CD14-positive monocyte (primary cell): Measurements from ENCODE around the gene ADK. TPM values are rescaled to one million over a fixed set of nuclear protein-coding genes. Genes with fewer than 3 reads are reported as not detected.

Source experiments
- DNase-seq, 3 donors: peaks; one replicate each; pipeline ENCODE4 v3.0.0-alpha.2; 2011 to 2022
- H2AFZ ChIP-seq: 2 replicates; pipeline ENCODE4 v1.6.0; 2012; ENCODE audit warnings: mild to moderate bottlenecking, low read depth, low read length, inconsistent platforms; ENCODE audit not compliant: insufficient read depth, poor library complexity, severe bottlenecking
- H3K27ac ChIP-seq, 2 donors: 1 replicate in 1 of 2; 2 replicates in 1 of 2; pipeline ENCODE4 v1.5.1; 2012 to 2013; ENCODE audit warnings: low read length in 2 of 2, control low read depth in 1 of 2, inconsistent platforms in 1 of 2, low read depth in 1 of 2, mild to moderate bottlenecking in 1 of 2
- H3K27me3 ChIP-seq, 2 donors: one replicate each; pipeline versions ENCODE4 v1.6.0 to v1.6.1; 2011 to 2013; ENCODE audit warnings: low read length in 2 of 2; ENCODE audit not compliant: control insufficient read depth in 2 of 2, insufficient read depth in 2 of 2
- H3K36me3 ChIP-seq, 2 donors: replicated peaks in 1 of 2; 1 replicate in 1 of 2; 2 replicates in 1 of 2; pipeline versions ENCODE4 v1.5.1 to v1.6.1; 2012 to 2013; ENCODE audit warnings: low read length in 2 of 2, control low read depth in 1 of 2, inconsistent platforms in 1 of 2, mild to moderate bottlenecking in 1 of 2; ENCODE audit not compliant: insufficient read depth in 2 of 2, control insufficient read depth in 1 of 2
- H3K4me1 ChIP-seq, 2 donors: 1 replicate in 1 of 2; 2 replicates in 1 of 2; pipeline versions ENCODE4 v1.5.1 to v1.6.1; 2012 to 2013; ENCODE audit warnings: low read length in 2 of 2, control low read depth in 1 of 2, inconsistent platforms in 1 of 2, mild to moderate bottlenecking in 1 of 2, moderate library complexity in 1 of 2; ENCODE audit not compliant: insufficient read depth in 2 of 2, control insufficient read depth in 1 of 2
- H3K4me2 ChIP-seq: replicated peaks from 2 replicates; pipeline ENCODE3; 2012; ENCODE audit warnings: low read length, moderate library complexity, mild to moderate bottlenecking; ENCODE audit not compliant: poor library complexity, severe bottlenecking; ENCODE audit errors: extremely low read depth
- H3K4me3 ChIP-seq, 3 experiments: fragments of 200-600 bp in 1 of 3; sonication (generic) in 1 of 3; replicated peaks in 1 of 3; 1 replicate in 2 of 3; 2 replicates in 1 of 3; pipeline ENCODE4 v1.5.1; 2011 to 2013; ENCODE audit warnings: low read length in 3 of 3, mild to moderate bottlenecking in 3 of 3, control low read depth in 2 of 3, low read depth in 2 of 3, inconsistent platforms in 1 of 3, moderate library complexity in 1 of 3
- H3K79me2 ChIP-seq: 2 replicates; pipeline ENCODE4 v1.6.0; 2012; ENCODE audit warnings: mild to moderate bottlenecking, control low read depth, inconsistent platforms, low read length, moderate library complexity; ENCODE audit not compliant: insufficient read depth
- H3K9ac ChIP-seq: 2 replicates; pipeline ENCODE4 v1.6.0; 2017; ENCODE audit warnings: low read length, mild to moderate bottlenecking; ENCODE audit not compliant: insufficient read depth, poor library complexity, severe bottlenecking
- H3K9me3 ChIP-seq, 2 donors: replicated peaks in 1 of 2; 1 replicate in 1 of 2; 2 replicates in 1 of 2; pipeline versions ENCODE4 v1.5.1 to v1.6.1; 2012 to 2013; ENCODE audit warnings: low read length in 2 of 2, control low read depth in 1 of 2; ENCODE audit not compliant: control insufficient read depth in 1 of 2, insufficient read depth in 1 of 2
- H4K20me1 ChIP-seq: 2 replicates; pipeline ENCODE4 v1.6.0; 2012; ENCODE audit warnings: mild to moderate bottlenecking, low read length, control low read depth, moderate library complexity; ENCODE audit not compliant: insufficient read depth
- H3K27ac Mint-ChIP-seq, 7 donors: one replicate each; pipeline ENCODE4 v1.8.0; 2020; ENCODE audit warnings: mild to moderate bottlenecking in 7 of 7, mixed read lengths in 7 of 7, moderate library complexity in 6 of 7, inconsistent platforms in 2 of 7
- H3K27me3 Mint-ChIP-seq, 3 donors: one replicate each; pipeline ENCODE4 v1.8.0; 2021 to 2022; ENCODE audit warnings: low read depth in 3 of 3, mild to moderate bottlenecking in 3 of 3, mixed read lengths in 3 of 3, moderate library complexity in 3 of 3, inconsistent platforms in 1 of 3
- H3K36me3 Mint-ChIP-seq, 2 donors: one replicate each; pipeline ENCODE4 v1.8.0; 2020; ENCODE audit warnings: mixed read lengths in 2 of 2, inconsistent platforms in 1 of 2, mild to moderate bottlenecking in 1 of 2
- H3K4me1 Mint-ChIP-seq: one replicate; pipeline ENCODE4 v1.8.0; 2020; ENCODE audit warnings: mild to moderate bottlenecking, mixed read lengths
- H3K4me3 Mint-ChIP-seq, 2 donors: one replicate each; pipeline ENCODE4 v1.8.0; 2020; ENCODE audit warnings: mild to moderate bottlenecking in 2 of 2, mixed read lengths in 2 of 2, moderate library complexity in 1 of 2
- H3K9me3 Mint-ChIP-seq, 7 donors: one replicate each; pipeline ENCODE4 v1.8.0; 2020 to 2022; ENCODE audit warnings: mixed read lengths in 7 of 7, mild to moderate bottlenecking in 6 of 7, moderate library complexity in 6 of 7, inconsistent platforms in 2 of 7
- WGBS: methylation state at CpG from one replicate; pipeline ENCODE4 v1.1.5; 2013; ENCODE audit warnings: missing lambda C conversion rate; ENCODE audit not compliant: insufficient coverage; 5-methylcytosine and 5-hydroxymethylcytosine counted together
- intact Hi-C, 2 donors: fragments of 100-400 bp; cut with micrococcal nuclease; formaldehyde crosslinking; loops; one replicate each; pipeline versions ENCODE4 v1.15.0 to v1.15.1; 2023
- polyA plus RNA-seq, 3 donors: library from polyadenylated mRNA; depleted of rRNA in 1 of 3; unstranded in 2 of 3; stranded (reverse) in 1 of 3; fragments of 300-500 nt in 2 of 3; fragments of >200 nt in 1 of 3; fragmentation: Illumina TruSeq in 2 of 3; gene quantifications; 1 replicate in 2 of 3; 2 replicates in 1 of 3; pipeline ENCODE4 v1.2.3, GENCODE V29; 2012 to 2021
- TF ChIP-seq, protein P1 (sequence below): fragments of 200-600 bp; IDR thresholded peaks from one replicate; pipeline ENCODE4 v1.8.0; 2022; ENCODE audit warnings: antibody characterized with exemption, mild to moderate bottlenecking

The ADK gene
- polyA plus RNA-seq, 3 donors: 6.4 to 38.2 (median 35.7) TPM

DNA sequence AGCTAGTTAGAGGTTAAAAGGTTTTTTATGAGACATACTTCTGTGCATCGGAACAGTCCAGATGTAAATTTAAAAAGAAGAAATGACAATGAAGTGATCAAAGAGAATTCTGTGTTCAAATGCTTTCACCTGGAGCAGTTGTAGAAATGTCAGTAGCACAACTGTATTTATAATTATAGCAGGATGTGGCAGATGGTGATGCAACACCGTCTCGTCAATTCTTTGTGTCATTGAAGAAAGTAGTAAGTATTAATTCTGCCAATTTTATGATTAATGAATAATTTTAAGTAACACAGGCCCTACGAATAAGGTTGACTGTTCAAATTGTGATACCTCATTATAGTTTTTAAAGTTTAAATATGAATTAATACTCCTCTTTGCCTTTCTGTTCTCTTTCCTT lies 171.1 kb downstream of the ADK start:
- Histone ChIP-seq H3K9me3 (peaks cover 5 to 16% of the 10 kb centered on the region in 2 donors), H3K4me1 (no peaks in the 10 kb centered on the region), H3K9ac (no peak overlapping the region), H3K36me3 (peaks cover 0 to 6% of the 10 kb centered on the region in 2 donors), H4K20me1 (no peaks in the 10 kb centered on the region), H3K27me3 (no peaks in the 10 kb centered on the region), H3K79me2 (no peaks in the 10 kb centered on the region), H3K4me3 (no peak overlapping the region), H3K4me2 (no peak overlapping the region), H3K27ac (no peak overlapping the region), H2AFZ (no peak overlapping the region)
- H3K36me3 Mint-ChIP-seq: peaks cover 28% of the 10 kb centered on the region in 2 donors
- TF ChIP-seq, protein P1, sequence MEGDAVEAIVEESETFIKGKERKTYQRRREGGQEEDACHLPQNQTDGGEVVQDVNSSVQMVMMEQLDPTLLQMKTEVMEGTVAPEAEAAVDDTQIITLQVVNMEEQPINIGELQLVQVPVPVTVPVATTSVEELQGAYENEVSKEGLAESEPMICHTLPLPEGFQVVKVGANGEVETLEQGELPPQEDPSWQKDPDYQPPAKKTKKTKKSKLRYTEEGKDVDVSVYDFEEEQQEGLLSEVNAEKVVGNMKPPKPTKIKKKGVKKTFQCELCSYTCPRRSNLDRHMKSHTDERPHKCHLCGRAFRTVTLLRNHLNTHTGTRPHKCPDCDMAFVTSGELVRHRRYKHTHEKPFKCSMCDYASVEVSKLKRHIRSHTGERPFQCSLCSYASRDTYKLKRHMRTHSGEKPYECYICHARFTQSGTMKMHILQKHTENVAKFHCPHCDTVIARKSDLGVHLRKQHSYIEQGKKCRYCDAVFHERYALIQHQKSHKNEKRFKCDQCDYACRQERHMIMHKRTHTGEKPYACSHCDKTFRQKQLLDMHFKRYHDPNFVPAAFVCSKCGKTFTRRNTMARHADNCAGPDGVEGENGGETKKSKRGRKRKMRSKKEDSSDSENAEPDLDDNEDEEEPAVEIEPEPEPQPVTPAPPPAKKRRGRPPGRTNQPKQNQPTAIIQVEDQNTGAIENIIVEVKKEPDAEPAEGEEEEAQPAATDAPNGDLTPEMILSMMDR: no peak
- 100% methylated on average over 1 of the region's 4 CpGs for WGBS
- H3K4me1 Mint-ChIP-seq: no peaks in the 10 kb centered on the region
- DNase-seq: no peak
- intact Hi-C loops: no loop called here
- H3K27me3 Mint-ChIP-seq: no peaks in the 10 kb centered on the region
- H3K4me3 Mint-ChIP-seq: no peak overlapping the region
- H3K27ac Mint-ChIP-seq: no peak overlapping the region
- peaks cover 5 to 27% (median 10%) of the 10 kb centered on the region in 7 donors for H3K9me3 Mint-ChIP-seq

DNA sequence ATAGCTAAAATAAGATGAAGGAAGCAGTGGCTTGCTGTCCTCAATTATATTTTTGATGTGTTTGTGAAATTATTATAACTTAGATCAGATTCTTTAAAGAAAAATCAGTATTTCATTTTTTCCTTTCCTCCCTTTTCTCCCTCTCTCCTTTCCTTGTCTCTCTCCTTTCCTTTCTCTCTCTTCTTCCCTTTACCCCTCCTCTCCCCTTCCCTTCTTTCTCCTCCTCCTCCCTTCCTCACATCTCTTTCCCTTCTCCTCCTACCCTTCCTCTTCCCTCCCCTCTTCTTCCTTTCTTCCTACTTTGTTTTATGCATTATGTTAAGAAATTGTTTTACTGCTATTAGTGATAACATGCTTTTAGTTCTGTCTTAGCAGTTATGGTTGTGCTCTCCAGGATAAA lies 171.5 kb downstream of the ADK start:
- peaks cover 0 to 6% of the 10 kb centered on the region in 2 donors for H3K36me3 ChIP-seq
- no peak overlapping the region for H2AFZ ChIP-seq
- intact Hi-C loops: no loop called here
- Mint-ChIP-seq H3K27ac (no peak overlapping the region), H3K4me1 (no peaks in the 10 kb centered on the region), H3K36me3 (peaks cover 25 to 27% of the 10 kb centered on the region in 2 donors), H3K27me3 (no peaks in the 10 kb centered on the region), H3K9me3 (peaks cover 5 to 24% (median 10%) of the 10 kb centered on the region in 7 donors), H3K4me3 (no peak overlapping the region)
- no peak for DNase-seq
- TF ChIP-seq, protein P1: no peak
- H3K4me3 ChIP-seq: no peak overlapping the region
- no peaks in the 10 kb centered on the region for H3K79me2 ChIP-seq
- no peak overlapping the region for H3K4me2 ChIP-seq
- no peak overlapping the region for H3K9ac ChIP-seq
- peaks cover 0 to 4% of the 10 kb centered on the region in 2 donors for H3K4me1 ChIP-seq
- no peaks in the 10 kb centered on the region for H4K20me1 ChIP-seq
- no peak overlapping the region for H3K27ac ChIP-seq
- H3K27me3 ChIP-seq: no peaks in the 10 kb centered on the region
- peaks cover 5 to 16% of the 10 kb centered on the region in 2 donors for H3K9me3 ChIP-seq
